GM19025 (cell line): Measurements from ENCODE around the gene NUTM2D.
"Not testable (repeated sequence)": the region's sequence is repeated elsewhere in the genome, so short reads cannot be mapped to it uniquely, and the experiment has no call there.

Experiments used
- ATAC-seq: cut with Tn5 transposase; IDR thresholded peaks from one replicate; pipeline ENCODE4 v1.9.1; 2021; ENCODE audit warnings: mild to moderate bottlenecking, low read depth, moderate library complexity; ENCODE audit not compliant: unreplicated experiment

Gene NUTM2D

GRCh38 chr10:87374091-87374490 is 16.5 kb downstream of the NUTM2D start:
- ATAC-seq: not testable (repeated sequence)

- ATAC-seq: not testable (repeated sequence)
Measured at GRCh38 chr10:87379115-87379514, 21.6 kb downstream of the NUTM2D start.

- not testable (repeated sequence) for ATAC-seq
Measured at GRCh38 chr10:87383149-87383857, 25.8 kb downstream of the NUTM2D start.

- ATAC-seq: not testable (repeated sequence)
Measured at GRCh38 chr10:87384283-87384682, 26.7 kb downstream of the NUTM2D start.

- not testable (repeated sequence) for ATAC-seq
Measured at GRCh38 chr10:87385762-87386360, 28.3 kb downstream of the NUTM2D start.

- ATAC-seq: not testable (repeated sequence)
Measured at GRCh38 chr10:87391360-87391759, 33.8 kb downstream of the NUTM2D start.

- not testable (repeated sequence) for ATAC-seq
Measured at GRCh38 chr10:87396206-87396605, 38.7 kb downstream of the NUTM2D start.

- ATAC-seq: not testable (repeated sequence)
Measured at GRCh38 chr10:87398436-87398835, 40.9 kb downstream of the NUTM2D start.

- ATAC-seq: not testable (repeated sequence)
Measured at GRCh38 chr10:87407516-87408467, 50.2 kb downstream of the NUTM2D start.

- not testable (repeated sequence) for ATAC-seq
Measured at GRCh38 chr10:87413921-87414320, 56.4 kb downstream of the NUTM2D start.
